Esophagus squamous epithelium (tissue), 5 donors: ENCODE data around the gene SPG11. TPM values are rescaled to one million over a fixed set of nuclear protein-coding genes. Genes with fewer than 3 reads are reported as not detected.
"Not testable (repeated sequence)": the region's sequence is repeated elsewhere in the genome, so short reads cannot be mapped to it uniquely, and the experiment has no call there.

Experiments
- DNase-seq: peaks from one replicate; lab custom pipeline; 2025; lab: John Stamatoyannopoulos, UW
- H3K27ac ChIP-seq, 4 donors: fragments of 200-600 bp; sonication (generic); one replicate each; pipeline ENCODE4 v1.5.1; 2016 to 2019; ENCODE audit warnings: mild to moderate bottlenecking in 1 of 4
- H3K27me3 ChIP-seq, 4 donors: fragments of 200-600 bp; sonication (generic); 1 replicate in 3 of 4; 2 replicates in 1 of 4; pipeline versions ENCODE4 v1.5.1 to v1.6.0; 2017 to 2021; ENCODE audit warnings: antibody characterized with exemption in 1 of 4
- H3K36me3 ChIP-seq, 3 donors: fragments of 200-600 bp; sonication (generic); one replicate each; pipeline ENCODE4 v1.5.1; 2016 to 2019
- H3K4me1 ChIP-seq, 3 donors: fragments of 200-600 bp; sonication (generic); one replicate each; pipeline ENCODE4 v1.5.1; 2017 to 2019
- H3K4me3 ChIP-seq, 4 donors: fragments of 200-600 bp; sonication (generic); 1 replicate in 3 of 4; 2 replicates in 1 of 4; pipeline ENCODE4 v1.5.1; 2016 to 2019; ENCODE audit warnings: mild to moderate bottlenecking in 2 of 4, moderate library complexity in 1 of 4
- H3K9me3 ChIP-seq, 3 donors: fragments of 200-600 bp; sonication (generic); one replicate each; pipeline ENCODE4 v1.5.1; 2016 to 2019
- POLR2A ChIP-seq, 4 donors: fragments of 450-650 bp; IDR thresholded peaks; one replicate each; pipeline ENCODE4 v1.6.1; 2017; ENCODE audit warnings: antibody characterized with exemption in 4 of 4, mild to moderate bottlenecking in 4 of 4, moderate library complexity in 3 of 4
- WGBS, 2 donors: methylation state at CpG; one replicate each; pipeline ENCODE4 v1.1.5; 2018; 5-methylcytosine and 5-hydroxymethylcytosine counted together
- intact Hi-C: fragments of 100-400 bp; cut with DNase I; formaldehyde crosslinking; loops from one replicate; pipeline ENCODE4 v1.15.0; 2022
- total RNA-seq, 4 donors: library from RNA; depleted of rRNA; stranded (reverse); fragments of >200 nt; gene quantifications; one replicate each; pipeline ENCODE4 v1.1.0, GENCODE V29; 2016
- TF ChIP-seq, protein P1 (sequence below), 6 experiments: fragments of 450-650 bp in 4 of 6; fragments of 200-600 bp in 2 of 6; sonication (generic) in 2 of 6; IDR thresholded peaks; one replicate each; pipeline ENCODE4 v1.5.1; 2016 to 2019; ENCODE audit warnings: antibody characterized with exemption in 6 of 6, mild to moderate bottlenecking in 4 of 6, moderate library complexity in 4 of 6
- donor health status: DM: yes; HTN: yes; CAD: no.

Gene SPG11
- total RNA-seq, 4 donors from 2014 or later: 43.9 to 84.3 (median 50.0) TPM

DNA sequence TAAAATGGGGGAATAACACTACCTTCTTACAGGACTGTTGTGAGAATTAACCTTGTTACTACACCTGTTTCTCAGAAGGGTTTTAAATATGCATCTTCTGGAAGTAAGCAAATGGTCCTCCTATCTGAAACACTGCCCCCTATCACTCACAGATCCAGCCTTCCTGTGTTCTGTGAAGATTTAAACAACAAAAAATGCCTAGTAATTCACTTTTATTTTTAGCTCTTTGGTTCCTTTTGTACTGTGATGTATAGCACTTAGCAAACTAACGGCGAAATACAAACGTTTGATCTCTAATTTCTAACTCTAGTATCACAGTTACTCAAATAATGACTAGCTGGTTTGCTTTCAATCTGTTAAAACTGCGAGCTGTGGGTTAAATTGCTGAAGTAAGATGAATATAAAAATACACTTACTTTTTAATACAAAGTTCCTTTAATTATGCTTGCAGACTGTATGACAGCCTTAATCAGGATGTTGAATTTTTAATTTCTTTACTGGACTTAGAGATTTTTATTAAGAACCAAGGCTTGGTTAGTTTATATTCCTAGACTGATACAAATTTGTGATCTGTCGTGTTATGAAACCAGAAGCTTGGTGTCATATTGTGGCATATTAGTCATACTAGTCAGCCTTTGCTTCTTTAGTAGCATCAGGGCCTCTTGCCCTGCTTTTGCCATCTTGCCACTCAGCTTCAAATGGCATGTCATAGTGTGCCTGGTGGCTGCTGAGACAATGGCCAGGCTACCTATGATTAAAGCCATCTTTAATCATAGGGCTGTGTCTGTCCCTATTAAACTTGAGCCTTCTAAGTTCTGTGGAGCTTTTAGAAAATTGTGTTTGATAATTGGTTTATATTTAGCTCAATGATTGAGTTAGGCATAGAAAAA lies 117.3 kb downstream of the SPG11 start:
- H3K4me3 ChIP-seq: no peak overlapping the region
- H3K36me3 ChIP-seq: peaks cover 0 to 33% (median 0%) of the 10 kb centered on the region in 3 donors
- peak overlapping the region in 2 of 4 donors; percentile 60 to 64 for H3K27ac ChIP-seq
- no peaks in the 10 kb centered on the region for H3K27me3 ChIP-seq
- H3K9me3 ChIP-seq: no peaks in the 10 kb centered on the region
- no peak for DNase-seq
- no peak for TF ChIP-seq POLR2A (IDR thresholded peaks at IDR 0.05)
- TF ChIP-seq, protein P1, sequence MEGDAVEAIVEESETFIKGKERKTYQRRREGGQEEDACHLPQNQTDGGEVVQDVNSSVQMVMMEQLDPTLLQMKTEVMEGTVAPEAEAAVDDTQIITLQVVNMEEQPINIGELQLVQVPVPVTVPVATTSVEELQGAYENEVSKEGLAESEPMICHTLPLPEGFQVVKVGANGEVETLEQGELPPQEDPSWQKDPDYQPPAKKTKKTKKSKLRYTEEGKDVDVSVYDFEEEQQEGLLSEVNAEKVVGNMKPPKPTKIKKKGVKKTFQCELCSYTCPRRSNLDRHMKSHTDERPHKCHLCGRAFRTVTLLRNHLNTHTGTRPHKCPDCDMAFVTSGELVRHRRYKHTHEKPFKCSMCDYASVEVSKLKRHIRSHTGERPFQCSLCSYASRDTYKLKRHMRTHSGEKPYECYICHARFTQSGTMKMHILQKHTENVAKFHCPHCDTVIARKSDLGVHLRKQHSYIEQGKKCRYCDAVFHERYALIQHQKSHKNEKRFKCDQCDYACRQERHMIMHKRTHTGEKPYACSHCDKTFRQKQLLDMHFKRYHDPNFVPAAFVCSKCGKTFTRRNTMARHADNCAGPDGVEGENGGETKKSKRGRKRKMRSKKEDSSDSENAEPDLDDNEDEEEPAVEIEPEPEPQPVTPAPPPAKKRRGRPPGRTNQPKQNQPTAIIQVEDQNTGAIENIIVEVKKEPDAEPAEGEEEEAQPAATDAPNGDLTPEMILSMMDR (IDR thresholded peaks at IDR 0.05): peak in 2 of 6 experiments; percentile 12 to 22
- intact Hi-C loops: no loop called here
- 41 to 48% methylated on average over 5 of the region's 5 CpGs for WGBS, 2 donors
- H3K4me1 ChIP-seq: peaks cover 7 to 55% (median 28%) of the 10 kb centered on the region in 3 donors

DNA sequence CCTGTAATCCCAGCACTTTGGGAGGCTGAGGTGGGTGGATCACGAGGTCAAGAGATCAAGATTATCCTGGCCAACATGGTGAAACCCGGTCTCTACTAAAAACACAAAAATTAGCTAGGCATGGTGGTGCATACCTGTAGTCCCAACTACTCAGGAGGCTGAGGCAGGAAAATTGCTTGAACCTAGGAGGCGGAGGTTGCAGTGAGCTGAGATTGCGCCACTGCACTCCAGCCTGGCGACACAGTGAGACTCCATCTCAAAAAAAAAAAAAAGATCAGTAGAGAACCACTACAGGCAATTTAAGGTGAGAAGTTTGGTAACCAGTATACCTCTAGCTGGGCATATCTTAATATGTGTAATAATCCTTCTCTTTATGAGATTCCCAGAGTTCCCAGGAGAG lies 118.7 kb downstream of the SPG11 start:
- WGBS, 2 donors: 76 to 90% methylated on average over 5 of the region's 5 CpGs
- H3K4me3 ChIP-seq, intact Hi-C loops, H3K27me3 ChIP-seq, DNase-seq, H3K9me3 ChIP-seq, H3K27ac ChIP-seq: not testable (repeated sequence)
- Histone ChIP-seq H3K4me1 (peaks cover 7 to 61% (median 34%) of the 10 kb centered on the region in 3 donors), H3K36me3 (peaks cover 0 to 33% (median 0%) of the 10 kb centered on the region in 3 donors)

DNA sequence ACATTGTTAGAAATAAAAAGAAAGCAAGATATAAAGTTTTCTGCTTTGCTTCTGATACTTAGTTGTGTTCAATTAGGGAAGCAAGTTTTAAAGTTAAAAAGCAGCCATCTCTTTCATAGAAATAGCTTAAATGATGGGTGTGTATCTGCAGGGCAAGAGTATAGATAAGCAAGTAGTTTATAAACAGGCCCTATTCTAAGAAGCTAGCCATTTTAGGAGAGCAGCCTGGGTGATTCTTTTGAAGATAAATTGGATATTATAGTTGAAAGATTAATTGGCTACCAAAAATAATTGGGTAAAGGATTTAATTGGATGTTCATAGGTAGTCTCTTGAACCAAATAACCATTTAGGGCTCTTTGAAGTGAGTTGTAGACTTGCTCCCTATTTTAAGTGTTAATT lies 120.9 kb downstream of the SPG11 start:
- TF ChIP-seq POLR2A (IDR thresholded peaks at IDR 0.05): no peak
- TF ChIP-seq, protein P1 (IDR thresholded peaks at IDR 0.05): no peak
- intact Hi-C loops: no loop called here
- no peak overlapping the region for H3K4me3 ChIP-seq
- peaks cover 10 to 79% (median 39%) of the 10 kb centered on the region in 3 donors for H3K4me1 ChIP-seq
- no peak overlapping the region for H3K27ac ChIP-seq
- H3K27me3 ChIP-seq: no peaks in the 10 kb centered on the region
- DNase-seq: no peak
- peaks cover 0 to 33% (median 4%) of the 10 kb centered on the region in 3 donors for H3K36me3 ChIP-seq
- H3K9me3 ChIP-seq: no peaks in the 10 kb centered on the region

DNA sequence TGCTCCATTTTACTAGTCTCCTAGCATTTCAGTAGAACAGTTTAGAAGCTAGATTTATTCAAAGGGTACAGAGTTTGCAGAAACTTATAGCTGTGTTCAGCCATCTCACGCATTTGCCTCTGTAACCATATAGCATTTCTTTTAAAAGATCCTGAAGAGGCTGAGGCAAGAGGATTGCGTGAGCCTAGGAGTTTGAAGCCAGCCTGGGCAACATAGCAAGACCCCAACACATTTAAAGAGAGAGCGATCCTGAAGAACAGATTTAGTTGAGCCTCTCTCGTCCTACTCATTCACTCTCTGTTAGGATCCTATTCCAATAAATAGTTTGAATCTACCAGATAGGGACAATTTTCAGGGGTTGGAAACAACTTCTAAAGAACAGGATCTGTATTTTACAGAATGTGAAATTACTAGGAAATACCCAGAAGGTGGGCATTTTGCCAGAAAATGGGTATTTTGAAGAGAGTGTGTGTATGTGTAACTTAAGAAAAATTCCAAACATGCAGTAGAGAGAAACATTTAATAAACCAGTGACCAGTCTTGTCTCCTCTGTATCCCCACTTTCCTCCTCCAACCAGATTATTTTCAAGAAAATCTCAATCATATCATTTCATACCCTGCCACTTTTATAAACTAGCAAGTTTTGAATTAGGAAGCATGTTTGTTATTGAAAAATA lies 122.0 kb downstream of the SPG11 start:
- intact Hi-C loops: no loop called here
- Histone ChIP-seq H3K27me3 (no peaks in the 10 kb centered on the region), H3K9me3 (no peaks in the 10 kb centered on the region), H3K36me3 (peaks cover 0 to 33% (median 4%) of the 10 kb centered on the region in 3 donors), H3K4me1 (peaks cover 10 to 73% (median 38%) of the 10 kb centered on the region in 3 donors), H3K4me3 (no peak overlapping the region), H3K27ac (no peak overlapping the region)
- 91% methylated on average over 4 of the region's 4 CpGs for WGBS, 2 donors
- no peak for DNase-seq
- TF ChIP-seq, protein P1 (IDR thresholded peaks at IDR 0.05): no peak

DNA sequence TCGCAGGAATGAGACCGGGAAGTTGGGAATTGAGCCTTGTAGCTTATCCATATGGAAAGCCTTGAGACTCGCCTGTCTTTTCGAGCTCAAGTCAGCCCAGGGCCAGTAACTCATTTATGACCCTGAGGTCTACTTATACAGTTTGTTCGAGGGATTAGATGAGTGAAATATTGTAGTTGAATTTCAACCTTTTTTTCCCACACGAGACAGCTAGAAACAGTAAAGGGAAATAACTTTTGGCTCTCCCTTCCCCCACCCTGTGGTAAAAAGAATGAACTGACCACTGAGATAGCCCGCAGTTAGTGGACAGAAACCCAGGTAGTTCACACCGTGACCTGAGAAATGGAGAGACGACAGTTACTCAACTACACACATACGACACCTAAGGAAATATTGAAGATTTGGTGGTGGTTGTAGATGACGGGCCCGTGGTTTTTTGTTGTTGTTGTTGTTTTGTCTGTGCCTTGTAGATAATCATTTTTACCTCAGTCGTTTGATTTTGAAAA lies 125.7 kb downstream of the SPG11 start:
- Histone ChIP-seq H3K9me3 (no peaks in the 10 kb centered on the region), H3K4me1 (peaks cover 11 to 77% (median 34%) of the 10 kb centered on the region in 3 donors), H3K27ac (peak overlapping the region; percentile 97 to 99 (median 98)), H3K36me3 (peaks cover 0 to 33% (median 4%) of the 10 kb centered on the region in 3 donors), H3K27me3 (no peaks in the 10 kb centered on the region), H3K4me3 (peak overlapping the region; percentile 96 to 98 (median 98))
- intact Hi-C loops: no loop called here
- TF ChIP-seq, protein P1 (IDR thresholded peaks at IDR 0.05): no peak
- TF ChIP-seq POLR2A (IDR thresholded peaks at IDR 0.05): no peak
- no peak for DNase-seq
- WGBS, 2 donors: 8 to 9% methylated on average over 11 to 13 of the region's 13 CpGs
